ENCODE data around the gene FCRL6. TPM values are rescaled to one million over a fixed set of nuclear protein-coding genes. Genes with fewer than 3 reads are reported as not detected.

The FCRL6 gene
- total RNA-seq, 1 donor from 2014 or later = not detected

GRCh38 chr1:159831412-159832141 lies 29.4 kb downstream of the FCRL6 start:
- no peak for DNase-seq (ENCODE audit: low read depth)

- no peak for DNase-seq (ENCODE audit: low read depth)
These were observed 30.1 kb downstream of the FCRL6 start for GRCh38 chr1:159832309-159832708.

- no peak for DNase-seq (ENCODE audit: low read depth)
These were observed 33.2 kb downstream of the FCRL6 start for GRCh38 chr1:159835356-159835755.

GRCh38 chr1:159835862-159836525 lies 33.8 kb downstream of the FCRL6 start:
- DNase-seq (ENCODE audit: low read depth) = no peak

GRCh38 chr1:159838715-159839114 lies 36.6 kb downstream of the FCRL6 start:
- no peak for DNase-seq (ENCODE audit: low read depth)

GRCh38 chr1:159839116-159839849 lies 37.1 kb downstream of the FCRL6 start:
- DNase-seq (ENCODE audit: low read depth) = no peak

- DNase-seq (ENCODE audit: low read depth) = no peak
These were observed 39.6 kb downstream of the FCRL6 start for GRCh38 chr1:159841749-159842148.

- DNase-seq (ENCODE audit: low read depth) = no peak
These were observed 41.3 kb downstream of the FCRL6 start for GRCh38 chr1:159843459-159843858.

GRCh38 chr1:159845751-159846629 lies 43.8 kb downstream of the FCRL6 start:
- no peak for DNase-seq (ENCODE audit: low read depth)

GRCh38 chr1:159847231-159847630 lies 45.1 kb downstream of the FCRL6 start:
- no peak for DNase-seq (ENCODE audit: low read depth)

GRCh38 chr1:159848326-159848725 lies 46.2 kb downstream of the FCRL6 start:
- no peak for DNase-seq (ENCODE audit: low read depth)

GRCh38 chr1:159849626-159850366 lies 47.6 kb downstream of the FCRL6 start:
- DNase-seq (ENCODE audit: low read depth) = no peak

- DNase-seq (ENCODE audit: low read depth) = no peak
These were observed 49.2 kb downstream of the FCRL6 start for GRCh38 chr1:159851407-159851806.

GRCh38 chr1:159853417-159854115 lies 51.4 kb downstream of the FCRL6 start:
- no peak for DNase-seq (ENCODE audit: low read depth)

- peak; percentile 76 for DNase-seq (ENCODE audit: low read depth)
These were observed 52.0 kb downstream of the FCRL6 start for GRCh38 chr1:159854116-159854692.

GRCh38 chr1:159854693-159855192 lies 52.6 kb downstream of the FCRL6 start:
- peak; percentile 82 for DNase-seq (ENCODE audit: low read depth)

- no peak for DNase-seq (ENCODE audit: low read depth)
These were observed 53.5 kb downstream of the FCRL6 start for GRCh38 chr1:159855709-159856108.

GRCh38 chr1:159856576-159856975 lies 54.4 kb downstream of the FCRL6 start:
- no peak for DNase-seq (ENCODE audit: low read depth)

- no peak for DNase-seq (ENCODE audit: low read depth)
These were observed 55.7 kb downstream of the FCRL6 start for GRCh38 chr1:159857889-159858288.
